Activated T-cell treated with anti-CD3 and anti-CD28 coated beads for 48 hours (primary cell): ENCODE data around the gene THADA.

Experiments used
- DNase-seq: peaks from one replicate; pipeline ENCODE4 v3.0.0-alpha.2; 2020; ENCODE audit warnings: low read depth

THADA gene

DNA sequence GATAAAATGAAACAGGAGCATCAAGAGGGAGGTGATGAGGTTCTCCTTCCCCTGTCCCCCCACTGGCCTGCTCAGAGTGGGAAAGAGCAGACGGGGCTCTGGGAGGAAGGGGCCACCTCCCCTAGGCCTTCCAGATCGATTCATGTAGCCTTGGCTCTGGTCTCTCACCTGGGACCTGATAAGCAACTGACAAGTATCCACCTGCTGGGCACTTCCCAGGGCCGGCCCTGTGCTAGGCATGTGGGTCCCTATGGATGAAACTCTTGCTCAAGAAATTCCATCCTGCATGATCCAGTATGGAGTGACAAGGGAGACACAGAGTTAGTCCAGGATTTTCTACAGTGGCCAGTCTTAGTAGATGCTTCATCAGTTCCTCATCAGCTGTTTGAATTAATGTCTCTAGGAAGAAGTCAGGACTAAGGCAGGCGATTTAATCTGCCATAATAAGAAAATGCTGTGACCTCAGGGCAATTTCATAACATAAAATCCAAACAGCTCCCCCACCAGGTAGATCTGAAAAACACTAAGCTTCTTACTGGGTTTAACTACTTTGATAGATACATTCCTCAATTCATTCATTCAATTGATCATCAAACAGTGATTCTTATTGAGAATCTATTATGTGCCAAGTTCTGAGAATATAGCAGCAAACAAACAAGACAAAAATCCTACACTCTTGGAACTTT is 324.8 kb downstream of the THADA start:
- no peak for DNase-seq

DNA sequence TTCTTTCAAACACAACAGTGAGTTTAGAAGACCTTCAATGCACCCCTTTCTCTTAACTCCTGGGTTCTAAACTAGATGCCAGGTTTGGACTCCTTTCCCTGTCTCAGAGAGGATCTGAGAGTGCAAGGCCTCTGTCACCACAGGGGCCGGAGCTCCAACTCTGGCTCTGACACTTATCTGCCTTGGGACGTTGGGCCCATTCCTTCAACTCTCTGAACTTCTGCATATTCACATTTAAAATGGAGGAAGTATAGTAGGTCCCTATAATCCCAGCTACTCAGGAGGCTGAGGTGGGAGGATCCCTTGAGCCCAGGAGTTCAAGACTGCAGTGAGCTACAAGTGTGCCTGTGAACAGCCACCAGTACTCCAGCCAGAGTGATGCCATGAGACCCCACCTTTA is 325.4 kb downstream of the THADA start:
- no peak for DNase-seq

DNA sequence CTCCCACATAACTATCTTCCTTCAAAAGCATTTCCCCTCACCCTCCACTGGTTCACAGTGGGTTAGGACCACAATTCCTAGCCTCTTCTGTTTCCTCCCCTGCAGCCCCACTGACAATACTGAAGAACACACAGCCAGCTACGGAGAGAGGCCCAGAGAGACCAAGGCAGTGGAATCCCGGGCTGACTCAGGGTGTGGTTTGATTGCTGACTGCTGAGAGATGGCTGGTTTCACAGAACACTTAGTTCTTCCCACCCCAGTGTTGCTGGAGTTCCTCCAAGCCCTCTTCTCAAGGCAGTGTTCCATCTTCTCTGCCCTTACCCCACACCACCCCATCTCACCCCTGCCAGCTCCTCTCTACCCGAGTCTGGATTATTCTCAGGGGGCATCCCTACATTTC is 326.1 kb downstream of the THADA start:
- peak; percentile 6 for DNase-seq

DNA sequence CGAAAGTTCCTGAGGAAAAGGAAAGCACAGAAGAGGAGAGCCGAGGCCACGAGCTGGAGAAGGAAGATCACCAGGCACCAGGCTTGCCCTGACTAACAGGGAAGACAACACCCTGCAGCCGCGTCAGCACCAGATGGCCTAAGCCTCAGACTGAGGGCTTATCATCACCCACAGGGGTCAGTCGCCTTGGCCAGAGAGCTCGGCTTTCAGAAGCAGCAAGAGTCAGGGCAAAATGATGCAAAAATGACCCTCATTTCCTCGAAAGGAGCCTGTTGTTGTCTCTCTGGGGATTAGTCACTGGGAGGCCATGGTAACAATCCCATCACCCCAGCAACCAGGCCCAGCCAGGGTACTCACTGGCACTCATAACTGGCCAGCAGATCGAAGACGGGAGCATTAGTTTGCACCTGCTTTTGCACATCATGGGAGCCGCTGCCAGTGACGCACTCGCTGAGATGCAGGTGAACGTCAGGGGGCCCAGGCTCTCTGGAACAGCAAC is 326.7 kb downstream of the THADA start:
- no peak for DNase-seq

DNA sequence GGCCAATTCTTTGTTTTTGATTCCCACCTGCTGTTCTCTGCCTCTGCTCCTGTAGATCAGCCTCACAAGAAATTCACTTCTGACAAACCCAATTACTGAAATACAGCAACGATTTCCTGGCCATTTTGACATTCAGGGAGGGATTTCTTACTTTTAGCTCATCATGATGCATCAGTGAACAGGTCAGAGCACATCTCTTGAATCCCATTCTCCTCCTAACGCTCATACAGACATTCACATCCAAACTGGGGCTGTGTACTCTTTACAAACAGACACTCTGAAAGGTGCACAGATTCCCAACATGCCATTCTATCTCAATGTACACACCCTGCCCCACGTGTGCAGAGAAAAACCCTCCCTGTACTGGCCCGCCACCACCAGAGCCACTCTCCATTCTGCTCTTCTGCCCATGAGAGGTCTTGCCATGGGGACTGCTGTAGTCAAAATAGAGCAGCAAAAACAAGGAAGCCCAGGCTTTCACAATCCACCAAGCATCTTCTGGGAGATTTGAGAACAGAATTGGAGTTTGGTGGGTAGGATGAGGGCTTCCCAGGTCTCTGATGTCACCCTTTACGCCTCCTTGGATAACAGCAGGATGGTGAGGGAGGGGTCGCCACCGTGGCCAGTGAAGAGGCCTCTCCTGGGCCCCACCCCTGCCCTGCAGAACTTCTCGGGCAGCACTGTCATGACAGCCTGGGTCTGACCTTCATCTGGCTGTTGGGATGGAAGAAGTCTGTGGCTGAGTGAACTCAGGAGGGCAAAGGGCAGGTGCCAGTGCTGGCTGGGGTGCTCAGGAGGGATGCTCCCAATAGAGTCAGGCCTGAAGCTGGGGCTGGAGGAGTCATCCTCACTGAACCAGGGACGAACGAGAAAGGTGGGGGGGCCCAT is 327.5 kb downstream of the THADA start:
- DNase-seq: no peak

DNA sequence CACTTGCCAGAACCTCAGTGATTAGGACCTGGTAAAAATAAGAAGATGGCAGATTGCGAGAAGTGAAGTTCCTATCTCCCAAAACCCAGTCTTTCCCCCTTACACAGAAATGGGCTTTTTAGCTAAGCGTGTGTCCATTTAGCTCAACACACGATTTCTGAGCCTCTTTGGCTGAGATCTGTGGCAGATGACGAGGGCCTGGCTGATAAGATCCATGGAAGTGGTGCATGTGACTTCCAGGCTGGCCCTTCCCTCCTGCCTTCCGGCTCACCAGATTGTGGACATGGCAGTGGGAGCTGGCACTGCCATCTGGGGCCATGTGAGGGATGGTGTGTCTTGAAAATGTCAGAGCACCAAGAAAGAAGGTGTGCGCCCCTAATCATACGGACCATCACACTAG is 328.5 kb downstream of the THADA start:
- DNase-seq: no peak

DNA sequence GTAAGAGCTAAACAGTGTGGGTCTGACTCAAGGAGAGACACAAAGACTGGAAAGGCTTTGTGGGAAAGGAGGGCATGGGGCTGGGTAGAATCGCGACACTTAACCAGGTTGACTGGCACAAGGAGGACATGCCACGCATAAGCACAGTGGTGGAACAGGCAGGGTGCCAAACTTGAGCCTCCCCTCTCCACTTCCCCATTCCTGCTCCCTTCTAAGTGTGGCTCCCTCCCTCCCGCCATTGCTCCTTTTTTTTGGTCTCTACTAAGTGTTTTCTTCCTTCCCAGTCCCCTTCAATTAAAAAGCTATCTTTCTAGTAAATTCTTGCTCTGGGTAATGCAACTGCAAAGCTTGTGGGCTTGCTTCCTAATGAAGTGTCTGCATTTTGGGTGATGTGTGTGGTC is 329.1 kb downstream of the THADA start:
- no peak for DNase-seq

DNA sequence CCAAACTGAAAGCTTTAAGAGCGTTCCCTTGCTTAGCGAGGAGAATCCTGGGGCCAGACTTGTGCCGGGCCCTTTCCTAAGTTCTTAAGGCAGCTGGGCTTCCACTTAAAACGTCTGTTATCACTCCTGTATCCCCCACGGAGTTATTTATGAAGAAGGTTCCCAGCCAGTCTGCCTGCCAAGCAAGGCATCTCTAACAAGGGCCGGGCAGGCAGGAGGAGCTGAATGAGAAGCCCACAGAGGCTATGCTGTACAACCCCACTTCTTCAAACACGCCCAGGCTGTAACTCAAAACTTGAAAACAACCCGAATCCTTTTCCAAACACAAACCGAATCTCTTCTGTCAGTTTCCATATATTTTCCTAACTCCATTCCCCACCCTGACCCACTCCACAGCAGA is 330.4 kb downstream of the THADA start:
- no peak for DNase-seq

DNA sequence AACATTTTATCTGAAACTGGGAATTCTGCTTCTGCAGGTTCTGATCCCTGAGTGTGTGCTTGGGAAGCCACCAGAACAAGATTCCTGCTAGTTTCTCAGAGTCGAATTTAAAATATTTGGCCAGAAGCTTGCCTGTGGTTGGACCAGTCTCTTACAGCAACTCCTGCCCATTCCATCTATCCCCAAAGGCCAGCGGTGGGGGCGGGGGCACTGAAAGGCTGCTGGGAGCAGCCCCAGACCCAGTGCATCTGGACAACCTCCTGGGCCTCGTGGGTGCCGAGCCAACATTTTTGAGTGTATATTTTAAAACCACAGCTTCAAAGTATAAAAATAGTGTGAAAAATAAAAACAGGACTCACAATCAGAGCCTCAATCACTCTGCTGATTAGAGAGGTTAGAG is 330.8 kb downstream of the THADA start:
- no peak for DNase-seq

DNA sequence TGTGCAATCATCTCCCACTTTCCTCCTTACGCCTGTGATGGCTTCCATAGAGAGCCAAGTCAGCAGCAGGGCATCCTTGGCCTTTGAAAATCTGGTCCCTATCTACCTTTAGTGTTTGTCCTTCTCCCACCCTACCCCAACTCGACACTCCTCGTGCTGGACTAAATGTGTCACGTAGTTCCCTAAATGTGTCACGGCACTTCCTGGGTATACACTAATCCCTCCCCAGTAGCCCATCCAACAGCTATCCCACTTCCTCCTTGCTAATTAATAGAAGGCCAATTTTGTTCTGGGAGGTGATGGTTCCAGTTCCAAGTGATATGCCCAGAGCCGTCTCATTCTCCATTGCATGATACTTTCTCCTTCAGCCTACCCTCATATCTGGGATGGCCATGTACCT is 332.9 kb downstream of the THADA start:
- no peak for DNase-seq

DNA sequence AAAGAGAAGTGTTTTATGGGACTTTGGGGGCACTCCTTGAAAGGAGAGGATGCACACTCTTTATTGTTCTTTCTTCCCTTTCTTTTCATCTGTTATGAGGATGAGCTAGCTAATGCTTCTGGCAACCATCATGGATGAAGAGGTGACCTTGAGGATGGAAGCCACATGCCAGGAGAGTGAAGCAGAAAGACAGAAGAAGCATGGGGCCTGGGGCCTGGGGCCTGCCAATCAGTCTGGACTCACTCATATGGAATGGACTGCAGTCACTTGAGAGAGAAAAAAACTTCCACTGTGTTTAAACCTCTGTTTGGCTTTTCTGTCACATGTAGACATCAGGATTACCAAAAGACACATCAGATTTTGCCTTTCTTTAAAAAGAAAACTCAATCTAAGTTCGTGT is 333.6 kb downstream of the THADA start:
- DNase-seq: no peak

DNA sequence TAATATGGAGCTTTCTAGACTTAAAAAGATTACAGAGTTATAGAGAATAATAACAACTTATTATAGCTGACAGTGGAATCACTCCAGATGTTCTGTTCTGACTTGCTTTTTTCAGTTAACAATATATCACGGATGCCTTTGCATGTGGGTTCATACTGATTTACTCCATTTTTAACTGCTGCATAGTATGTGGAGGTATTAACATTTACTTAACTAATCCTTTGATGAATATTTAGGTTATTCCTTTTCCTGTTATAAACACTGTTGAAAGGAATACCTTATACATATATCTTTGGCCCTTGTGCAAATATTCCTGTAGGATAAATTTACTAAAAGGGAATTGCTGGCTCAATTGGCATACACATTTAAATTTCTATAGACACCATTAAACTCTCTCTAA is 336.3 kb downstream of the THADA start:
- no peak for DNase-seq

DNA sequence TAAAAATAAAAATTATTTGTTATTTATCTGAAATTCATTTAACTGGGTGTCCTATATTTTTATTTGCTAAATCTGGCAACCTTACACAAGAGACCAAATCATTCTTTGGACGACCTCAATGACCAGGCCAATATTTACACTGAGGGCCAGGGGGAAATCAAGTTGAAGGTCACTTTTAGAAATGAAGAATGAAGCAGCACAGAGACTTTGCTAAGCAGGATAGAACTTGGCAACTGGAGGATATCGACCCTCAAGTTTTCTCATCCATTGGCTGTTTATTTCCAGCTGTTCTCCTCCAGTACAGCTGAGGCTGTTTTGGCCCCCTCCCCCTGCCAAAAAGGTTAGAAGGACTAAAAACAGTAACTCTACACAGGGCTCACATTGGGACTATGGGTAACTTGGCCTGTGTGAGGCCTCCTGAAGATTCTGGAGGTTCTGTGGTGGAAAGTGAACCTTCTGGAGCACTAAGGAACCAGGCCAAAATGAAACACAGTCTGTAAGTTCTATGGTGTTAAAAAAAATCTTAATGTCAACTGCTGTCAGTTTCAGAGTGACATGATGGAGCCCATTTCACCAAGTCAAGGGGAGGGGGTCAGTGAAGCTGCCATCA is 337.2 kb downstream of the THADA start:
- DNase-seq: no peak

DNA sequence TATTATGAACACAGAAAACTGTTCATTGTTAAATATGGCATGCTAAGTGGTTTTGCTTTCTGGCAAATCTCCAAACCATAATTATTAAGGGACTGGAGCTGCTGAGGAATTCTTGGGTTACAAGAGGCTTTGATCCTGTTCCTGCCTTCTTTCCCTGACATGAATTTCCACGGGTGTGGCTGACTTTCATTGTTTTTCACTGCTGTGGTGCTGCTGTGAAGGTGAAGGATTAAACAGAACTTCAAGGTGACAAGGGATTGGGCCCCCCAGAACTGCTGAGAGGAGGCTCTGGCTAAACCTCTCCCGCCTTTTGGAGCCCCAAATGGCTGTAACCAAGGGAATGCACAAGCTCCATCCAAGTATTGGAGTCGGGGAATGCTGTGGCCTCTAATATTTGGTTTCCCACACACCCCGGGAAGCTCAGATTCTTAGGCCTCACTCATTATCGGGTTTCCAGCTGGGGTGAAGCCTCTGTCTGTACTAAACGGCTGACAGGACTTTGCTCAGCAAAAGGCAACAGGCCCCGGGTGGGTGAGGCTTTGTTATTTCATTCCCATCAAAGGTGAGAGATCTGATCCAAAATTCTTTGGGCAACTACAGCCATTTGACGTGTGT is 340.4 kb downstream of the THADA start:
- no peak for DNase-seq

DNA sequence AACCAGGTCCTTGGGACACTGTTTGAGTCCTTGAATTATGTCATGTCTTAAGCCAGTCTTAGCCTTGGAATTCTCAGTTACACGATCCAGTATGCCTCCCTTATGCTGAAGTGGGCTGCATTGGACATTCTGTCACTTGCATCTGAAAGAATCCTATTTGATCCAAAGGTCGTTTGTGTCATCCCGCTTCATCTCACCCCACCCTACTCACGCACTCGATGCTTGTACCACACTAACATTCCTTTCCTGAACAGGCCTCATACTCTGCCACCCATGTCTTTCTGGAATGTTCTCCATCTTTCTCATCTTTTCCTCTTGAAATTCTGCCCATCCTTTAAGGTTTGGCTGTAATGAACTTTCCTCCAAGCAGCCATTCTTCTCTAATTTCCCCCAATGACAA is 341.5 kb downstream of the THADA start:
- DNase-seq: no peak

DNA sequence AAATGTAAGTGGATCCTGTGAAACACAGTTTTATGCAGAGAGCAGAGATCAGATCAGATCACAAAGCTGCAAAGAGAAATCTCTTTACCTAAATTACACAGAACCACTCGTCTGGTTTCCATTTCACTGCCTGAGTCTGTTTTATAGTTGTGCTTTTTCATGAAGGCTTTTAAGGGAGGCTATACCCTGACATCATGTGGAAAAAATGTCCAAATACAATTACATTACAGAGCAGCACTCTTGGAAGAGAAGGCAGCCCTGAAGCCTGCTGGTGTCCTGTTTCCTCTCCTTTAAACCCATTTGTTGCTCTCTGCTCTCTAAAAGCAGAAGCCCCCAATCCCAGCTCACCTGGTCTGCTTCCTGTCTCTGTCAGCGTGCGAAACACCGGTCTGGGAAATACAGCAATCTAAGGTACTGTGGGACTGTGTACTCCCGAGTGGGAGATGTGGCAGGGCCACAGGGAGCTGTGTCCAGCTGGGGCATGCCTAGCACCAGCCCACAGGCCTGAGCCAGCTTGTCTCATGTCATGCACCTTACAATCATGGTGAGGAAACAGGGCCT is 344.6 kb downstream of the THADA start:
- DNase-seq: no peak

DNA sequence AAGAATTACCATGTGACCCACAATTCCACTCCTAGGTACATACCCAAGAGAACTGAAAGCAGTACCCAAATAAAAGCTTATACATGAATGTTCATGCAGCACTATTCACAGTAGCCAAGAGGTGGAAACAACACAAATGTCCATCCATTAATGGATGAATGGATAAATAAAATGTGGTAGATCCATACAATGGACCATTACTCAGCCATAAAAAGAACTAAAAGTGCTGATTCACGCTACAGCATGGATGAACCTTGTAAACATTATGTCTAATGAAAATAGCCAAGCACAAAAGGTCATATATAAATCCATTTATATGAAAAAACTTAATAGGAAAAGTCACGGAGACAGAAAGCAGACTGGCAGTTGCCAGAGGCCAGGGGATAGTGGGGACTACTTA is 345.8 kb downstream of the THADA start:
- DNase-seq: no peak

DNA sequence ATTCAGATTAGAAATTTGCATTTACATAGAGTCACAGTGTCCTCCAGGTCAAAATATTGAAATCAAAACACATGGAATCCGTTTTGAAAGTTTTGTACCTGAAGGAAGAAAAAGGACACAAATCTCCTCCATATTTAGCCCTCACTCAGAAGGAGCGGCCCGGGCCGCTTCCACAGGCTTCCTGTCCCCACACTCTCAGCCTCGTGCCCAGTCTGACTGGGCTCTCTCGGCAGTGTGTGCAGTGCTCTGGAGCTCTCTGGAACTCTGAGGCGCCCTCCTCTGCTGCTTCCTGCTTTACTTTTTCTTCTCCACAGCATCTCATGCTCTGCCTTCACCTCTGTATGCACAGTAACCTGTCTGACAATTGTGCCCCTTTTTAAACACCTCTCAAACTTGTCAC is 347.2 kb downstream of the THADA start:
- DNase-seq: no peak

DNA sequence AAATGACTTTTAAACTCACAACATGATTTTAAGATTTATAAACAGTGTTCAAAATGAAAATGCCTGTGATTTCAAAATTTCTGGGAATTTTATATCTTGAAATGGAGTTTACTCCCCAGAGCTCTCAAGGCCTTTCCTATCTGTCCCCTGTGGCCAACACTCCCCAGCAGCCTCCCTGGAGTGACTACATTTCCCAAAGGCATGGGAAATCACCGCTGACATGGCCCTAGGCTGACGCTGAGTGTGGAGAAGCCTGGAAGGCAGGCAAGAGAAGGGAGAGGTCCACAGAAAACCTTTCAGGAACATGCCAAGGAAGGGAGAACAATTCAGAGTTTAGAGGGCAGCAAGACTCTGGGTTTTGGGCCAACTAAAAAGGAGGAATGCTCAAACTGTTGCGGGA is 349.2 kb downstream of the THADA start:
- no peak for DNase-seq

DNA sequence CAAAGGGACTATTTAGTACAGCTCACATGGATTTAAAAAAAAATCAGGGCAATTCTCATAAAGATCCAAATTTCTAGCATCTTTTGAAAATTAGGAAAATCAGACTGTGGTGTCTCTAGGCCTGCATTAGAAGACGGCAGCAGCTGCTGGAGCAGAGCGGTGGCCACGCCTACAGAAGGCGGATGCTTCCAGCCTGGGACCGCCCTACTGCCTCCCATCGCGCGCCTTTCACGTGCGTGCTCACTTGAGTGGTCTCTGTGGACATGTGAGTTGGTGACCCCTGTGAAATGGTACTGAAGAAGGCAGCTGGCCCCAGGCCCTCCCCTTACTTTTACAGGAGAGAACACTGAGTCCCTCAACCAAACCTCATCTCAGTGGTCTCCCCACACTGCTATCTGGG is 354.3 kb downstream of the THADA start:
- DNase-seq: no peak

DNA sequence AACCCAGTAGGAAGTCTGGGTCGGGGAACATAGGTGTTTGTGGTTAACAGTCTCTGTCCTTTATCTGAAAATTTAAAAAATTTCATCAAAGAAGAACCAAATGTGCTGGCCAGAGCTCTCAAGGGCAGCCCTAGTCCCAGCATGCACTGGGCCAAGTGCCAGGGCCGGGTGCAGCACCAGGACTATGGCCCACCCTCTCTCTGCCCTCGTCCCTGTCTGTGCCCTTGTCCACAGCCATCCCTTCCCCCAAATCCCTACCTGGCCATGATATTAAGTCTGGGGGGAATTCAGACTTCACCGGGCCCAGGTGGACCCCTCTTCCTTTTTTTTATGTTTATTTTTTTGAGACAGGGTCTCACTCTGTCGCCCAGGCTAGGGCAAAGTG is 355.1 kb downstream of the THADA start:
- no peak for DNase-seq

DNA sequence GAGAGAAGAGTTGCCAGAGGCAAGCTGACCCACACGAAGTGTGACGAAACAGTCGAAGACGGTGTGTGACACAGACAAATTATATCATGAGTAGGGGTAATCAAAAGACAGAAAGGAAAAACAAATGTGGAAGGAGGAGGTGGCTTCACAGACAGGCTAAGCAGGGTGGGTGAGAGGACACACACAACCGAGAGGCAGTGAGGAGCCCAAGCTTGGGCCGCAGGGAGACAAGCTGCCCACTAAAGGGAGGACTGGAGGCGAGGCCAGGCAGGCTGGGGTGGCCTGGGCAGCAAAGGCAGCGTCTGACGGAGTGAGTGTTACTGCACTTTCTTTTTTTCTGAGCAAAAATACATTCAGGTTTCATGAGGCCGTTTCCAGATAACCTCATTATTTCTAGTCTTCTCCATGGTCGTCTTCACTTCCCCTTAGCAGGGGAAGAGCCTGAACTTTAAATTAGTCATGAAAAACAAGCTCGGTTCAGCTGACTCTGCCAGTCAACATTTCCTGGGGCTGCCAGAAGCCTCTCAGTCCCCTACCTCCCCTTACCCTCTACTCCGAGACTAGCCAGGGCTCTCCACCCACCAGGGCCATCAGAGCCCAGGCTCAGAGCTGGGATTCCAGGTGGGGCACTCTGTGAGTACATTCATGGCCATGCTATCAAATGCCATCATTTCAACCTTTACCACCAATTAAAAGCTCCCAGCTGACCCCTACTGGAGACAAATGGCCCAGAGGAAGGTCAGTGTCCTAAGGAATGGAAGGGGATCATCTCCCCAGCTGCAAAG is 355.7 kb downstream of the THADA start:
- DNase-seq: no peak
